ENCODE results near the gene SERINC4. TPM values are rescaled to one million over a fixed set of nuclear protein-coding genes. Genes with fewer than 3 reads are reported as not detected.

SERINC4 gene
- total RNA-seq, 1 donor from 2014 or later: not detected

GRCh38 chr15:43776718-43777266 lies 23.2 kb downstream of the SERINC4 start, which contains the start of gene ELL3:
Gene ELL3, minus strand, starts transcription at chr15:43776966. Its CDS starts 65 bp downstream, at chr15:43776901.
- TF ChIP-seq, protein P1, sequence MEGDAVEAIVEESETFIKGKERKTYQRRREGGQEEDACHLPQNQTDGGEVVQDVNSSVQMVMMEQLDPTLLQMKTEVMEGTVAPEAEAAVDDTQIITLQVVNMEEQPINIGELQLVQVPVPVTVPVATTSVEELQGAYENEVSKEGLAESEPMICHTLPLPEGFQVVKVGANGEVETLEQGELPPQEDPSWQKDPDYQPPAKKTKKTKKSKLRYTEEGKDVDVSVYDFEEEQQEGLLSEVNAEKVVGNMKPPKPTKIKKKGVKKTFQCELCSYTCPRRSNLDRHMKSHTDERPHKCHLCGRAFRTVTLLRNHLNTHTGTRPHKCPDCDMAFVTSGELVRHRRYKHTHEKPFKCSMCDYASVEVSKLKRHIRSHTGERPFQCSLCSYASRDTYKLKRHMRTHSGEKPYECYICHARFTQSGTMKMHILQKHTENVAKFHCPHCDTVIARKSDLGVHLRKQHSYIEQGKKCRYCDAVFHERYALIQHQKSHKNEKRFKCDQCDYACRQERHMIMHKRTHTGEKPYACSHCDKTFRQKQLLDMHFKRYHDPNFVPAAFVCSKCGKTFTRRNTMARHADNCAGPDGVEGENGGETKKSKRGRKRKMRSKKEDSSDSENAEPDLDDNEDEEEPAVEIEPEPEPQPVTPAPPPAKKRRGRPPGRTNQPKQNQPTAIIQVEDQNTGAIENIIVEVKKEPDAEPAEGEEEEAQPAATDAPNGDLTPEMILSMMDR (IDR thresholded peaks at IDR 0.05): no peak
- Histone ChIP-seq H3K4me3 (peak within 1 kb of the TSS; percentile 57 to 73), H3K27me3 (no peaks in the 10 kb centered on the region), H3K9me3 (no peaks in the 10 kb centered on the region), H3K27ac (peak within 1 kb of the TSS; percentile 88 to 92), H3K4me1 (peaks cover 0 to 11% of the 10 kb centered on the region in 2 donors), H3K36me3 (peaks cover 6 to 26% of the 10 kb centered on the region in 2 donors)
- DNase-seq (ENCODE audit: low spot score in 2 of 2): peak; percentile 32 to 88
- intact Hi-C loops (cut with DNase I): loop anchor here (1.0 to 10.0 kb wide), 3 partner anchors 16 to 262 kb away; partner anchors contain the start of genes MAP1A, MFAP1, SERF2 and WDR76

DNA sequence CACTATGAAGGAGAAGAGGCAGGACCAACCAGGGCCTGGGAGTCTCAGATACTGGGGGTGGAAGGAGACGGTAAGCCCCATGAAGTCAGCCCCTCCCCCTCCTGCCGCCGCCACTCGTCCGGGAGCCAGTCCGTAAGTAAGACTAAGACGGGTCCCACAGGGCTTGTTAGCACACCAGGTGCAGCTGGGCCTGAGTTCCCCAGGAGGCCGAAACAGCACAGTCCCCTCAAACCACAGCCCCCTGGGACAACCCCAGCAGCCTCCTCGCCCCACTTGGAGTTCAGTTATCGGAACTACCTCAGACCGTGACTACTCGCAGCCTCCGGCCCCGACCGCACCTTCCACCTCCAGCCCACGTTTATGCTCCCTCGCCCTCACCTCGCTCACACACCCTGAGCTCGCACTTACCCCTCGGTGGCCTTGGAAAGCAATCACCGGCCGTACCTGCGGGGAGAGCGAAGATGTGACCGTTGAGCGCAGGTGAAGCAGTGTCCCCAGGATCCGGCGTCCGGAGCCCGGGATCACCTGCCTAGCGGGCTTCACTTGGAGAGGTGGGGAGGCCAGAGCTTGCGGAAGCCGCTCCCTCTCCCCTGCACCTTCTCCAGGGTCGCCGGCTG lies 23.8 kb downstream of the SERINC4 start:
- Histone ChIP-seq H3K9me3 (no peaks in the 10 kb centered on the region), H3K4me3 (peak overlapping the region; percentile 57 to 73), H3K4me1 (peaks cover 0 to 11% of the 10 kb centered on the region in 2 donors), H3K27me3 (no peaks in the 10 kb centered on the region), H3K36me3 (peaks cover 11 to 32% of the 10 kb centered on the region in 2 donors), H3K27ac (peak overlapping the region; percentile 88 to 92)
- TF ChIP-seq, protein P1 (IDR thresholded peaks at IDR 0.05): no peak
- intact Hi-C loops (cut with DNase I): loop anchor here (10.0 kb wide), 2 partner anchors 49 to 261 kb away; partner anchors contain the start of genes MAP1A, MFAP1 and WDR76
- no peak for DNase-seq (ENCODE audit: low spot score in 2 of 2)

GRCh38 chr15:43775411-43775965 lies 24.5 kb downstream of the SERINC4 start:
- DNase-seq (ENCODE audit: low spot score in 2 of 2): peak in 1 of 2 donors; percentile 72
- Histone ChIP-seq H3K9me3 (no peaks in the 10 kb centered on the region), H3K27ac (peak overlapping the region; percentile 88 to 92), H3K27me3 (no peaks in the 10 kb centered on the region), H3K4me3 (peak overlapping the region in 1 of 2 donors; percentile 73), H3K36me3 (peaks cover 18 to 39% of the 10 kb centered on the region in 2 donors), H3K4me1 (peaks cover 0 to 11% of the 10 kb centered on the region in 2 donors)
- TF ChIP-seq, protein P1 (IDR thresholded peaks at IDR 0.05): no peak
- intact Hi-C loops (cut with DNase I): loop anchor here (10.0 kb wide), 2 partner anchors 49 to 261 kb away; partner anchors contain the start of genes MAP1A, MFAP1 and WDR76

GRCh38 chr15:43774062-43774461 lies 26.0 kb downstream of the SERINC4 start:
- H3K9me3 ChIP-seq: no peaks in the 10 kb centered on the region
- TF ChIP-seq, protein P1 (IDR thresholded peaks at IDR 0.05): no peak
- no peak for DNase-seq (ENCODE audit: low spot score in 2 of 2)
- intact Hi-C loops (cut with DNase I): loop anchor here (10.0 kb wide), 2 partner anchors 51 to 259 kb away; partner anchors contain the start of genes MAP1A, MFAP1 and WDR76
- H3K36me3 ChIP-seq: peaks cover 29 to 51% of the 10 kb centered on the region in 2 donors
- H3K4me1 ChIP-seq: peaks cover 0 to 11% of the 10 kb centered on the region in 2 donors
- peak overlapping the region; percentile 88 to 92 for H3K27ac ChIP-seq
- no peaks in the 10 kb centered on the region for H3K27me3 ChIP-seq
- no peak overlapping the region for H3K4me3 ChIP-seq

GRCh38 chr15:43772624-43773023 lies 27.4 kb downstream of the SERINC4 start:
- peaks cover 0 to 6% of the 10 kb centered on the region in 2 donors for H3K4me1 ChIP-seq
- intact Hi-C loops (cut with DNase I): loop anchor here (10.0 kb wide), 2 partner anchors 52 to 258 kb away; partner anchors contain the start of genes MAP1A, MFAP1 and WDR76
- TF ChIP-seq, protein P1 (IDR thresholded peaks at IDR 0.05): no peak
- no peak overlapping the region for H3K4me3 ChIP-seq
- H3K36me3 ChIP-seq: peaks cover 42 to 65% of the 10 kb centered on the region in 2 donors
- H3K27ac ChIP-seq: no peak overlapping the region
- DNase-seq (ENCODE audit: low spot score in 2 of 2): no peak
- no peaks in the 10 kb centered on the region for H3K9me3 ChIP-seq
- H3K27me3 ChIP-seq: no peaks in the 10 kb centered on the region

Data from ascending aorta (tissue), 2 donors.